HepG2 (cell line): ENCODE data around the gene FTSJ1. TPM values are rescaled to one million over a fixed set of nuclear protein-coding genes. Genes with fewer than 3 reads are reported as not detected.

ENCODE experiments used
- ATAC-seq: fragments of 200-7000 bp; cut with Tn5 transposase; 3 replicates; pipeline ENCODE4 v1.9.1; 2020; ENCODE audit warnings: mild to moderate bottlenecking, moderate library complexity
- BruUV-seq: library from RNA; stranded (reverse); fragments of 400-500 nt; replicated peaks from 2 replicates; lab custom pipeline; 2021; lab: Mats Ljungman, UMichigan
- CTCF ChIA-PET: fragments of 300-600 bp; formaldehyde crosslinking; extraction: SDS; loops from one replicate; lab custom pipeline; 2021; ENCODE audit warnings: low total read pairs, inconsistent platforms, low intra/inter-chr PET ratio; lab: Yijun Ruan, JAX
- POLR2A ChIA-PET: fragments of 350-600 bp; sonication (Branson Sonifier 250); formaldehyde crosslinking; loops from one replicate; lab custom pipeline; 2020; ENCODE audit warnings: antibody characterized with exemption, inconsistent platforms; lab: Yijun Ruan, JAX
- DNase-seq: peaks from one replicate; pipeline ENCODE4 v3.0.0-alpha.2; 2015; ENCODE audit warnings: low spot score
- FAIRE-seq: peaks from 3 replicates; lab custom pipeline; 2011; peaks lifted over from hg19 to GRCh38; lab: Jason Lieb, UNC
- H2AFZ ChIP-seq: one replicate; pipeline ENCODE4 v1.6.1; 2011; ENCODE audit warnings: low read length, inconsistent platforms
- H3K27ac ChIP-seq: fragments of 300-600 bp; 3 replicates; pipeline ENCODE4 v1.8.0; 2011; ENCODE audit warnings: mixed run types, mild to moderate bottlenecking, mixed read lengths, low read length, inconsistent platforms; ENCODE audit not compliant: insufficient read depth; ENCODE audit errors: extremely low read length
- H3K27me3 ChIP-seq, 2 experiments: fragments of 200-600 bp in 1 of 2; 2 replicates in 1 of 2; 3 replicates in 1 of 2; pipeline versions ENCODE4 v1.6.0 to v1.8.0; 2011; ENCODE audit warnings: low read length in 2 of 2, mild to moderate bottlenecking in 2 of 2, moderate library complexity in 2 of 2, inconsistent platforms in 1 of 2; ENCODE audit not compliant: insufficient read depth in 2 of 2, control insufficient read depth in 1 of 2
- H3K36me3 ChIP-seq, 2 experiments: fragments of 200-600 bp in 1 of 2; replicated peaks in 1 of 2; 2 replicates in 1 of 2; 3 replicates in 1 of 2; pipeline versions ENCODE4 v1.5.1 to v1.8.0; 2011; ENCODE audit warnings: low read length in 2 of 2, inconsistent platforms in 1 of 2; ENCODE audit not compliant: insufficient read depth in 2 of 2, control insufficient read depth in 1 of 2
- H3K4me1 ChIP-seq: 2 replicates; pipeline ENCODE4 v1.5.1; 2012; ENCODE audit warnings: low read length, inconsistent platforms; ENCODE audit not compliant: insufficient read depth
- H3K4me2 ChIP-seq: 2 replicates; pipeline ENCODE4 v1.6.0; 2011; ENCODE audit warnings: low read depth, low read length, inconsistent platforms
- H3K4me3 ChIP-seq, 3 experiments: fragments of 200-600 bp in 1 of 3; sonication (generic), shearing (Covaris generic) in 1 of 3; replicated peaks in 1 of 3; 2 replicates each; pipeline ENCODE4 v1.5.1; 2011 to 2016; ENCODE audit warnings: low read length in 3 of 3, inconsistent platforms in 2 of 3, low read depth in 2 of 3, mild to moderate bottlenecking in 2 of 3, control low read depth in 1 of 3, mixed read lengths in 1 of 3; ENCODE audit not compliant: insufficient read depth in 1 of 3
- H3K79me2 ChIP-seq: one replicate; pipeline ENCODE4 v1.6.1; 2011; ENCODE audit warnings: low read length, inconsistent platforms; ENCODE audit not compliant: insufficient read depth
- H3K9ac ChIP-seq: 2 replicates; pipeline ENCODE4 v1.6.0; 2011; ENCODE audit warnings: mild to moderate bottlenecking, low read depth, low read length, inconsistent platforms; ENCODE audit not compliant: insufficient read depth
- H3K9me3 ChIP-seq: 2 replicates; pipeline ENCODE4 v1.5.1; 2012; ENCODE audit warnings: mild to moderate bottlenecking, low read length
- H4K20me1 ChIP-seq: 2 replicates; pipeline ENCODE4 v1.6.0; 2011; ENCODE audit warnings: inconsistent platforms, mild to moderate bottlenecking, low read length, moderate library complexity; ENCODE audit not compliant: insufficient read depth
- DNMT1 ChIP-seq: sonication (generic); formaldehyde crosslinking; IDR thresholded peaks from 2 replicates; pipeline ENCODE4 v1.5.1; 2020; ENCODE audit warnings: mild to moderate bottlenecking, missing genetic modification reagents
- MED13 ChIP-seq: sonication (generic); formaldehyde crosslinking; IDR thresholded peaks from 2 replicates; pipeline ENCODE4 v1.5.0; 2020; ENCODE audit warnings: missing genetic modification reagents
- RERE ChIP-seq: IDR thresholded peaks from 2 replicates; pipeline ENCODE4 v1.6.1; 2016; ENCODE audit warnings: low read depth, missing genetic modification reagents, missing compliant biosample characterization
- TAF15 ChIP-seq: fragments of 200-400 bp; formaldehyde crosslinking; IDR thresholded peaks from one replicate; pipeline ENCODE4 v1.6.1; 2018; ENCODE audit warnings: mild to moderate bottlenecking, low read depth, low read length; ENCODE audit not compliant: poor library complexity, severe bottlenecking
- WGBS: methylation state at CpG from one replicate; pipeline ENCODE4 v1.1.6; 2017; ENCODE audit warnings: low lambda C conversion rate; 5-methylcytosine and 5-hydroxymethylcytosine counted together
- in situ Hi-C: cut with HindIII; loops from 2 replicates; pipeline ENCODE4 v1.10.0; 2017; ENCODE audit warnings: low pct_unique_long_range_greater_than_20kb; ENCODE audit not compliant: extremely low pct_ligation_motif_present
- intact Hi-C: fragments of 100-400 bp; cut with micrococcal nuclease; formaldehyde crosslinking; loops from one replicate; pipeline ENCODE4 v1.10.0; 2022; ENCODE audit not compliant: unreplicated experiment
- polyA plus RNA-seq, 8 experiments: library from polyadenylated mRNA; depleted of rRNA in 3 of 8; stranded (reverse) in 7 of 8; unstranded in 1 of 8; fragments of >200 nt; fragmentation: Illumina TruSeq in 4 of 8; extraction: Trizol in 4 of 8; gene quantifications; 2 replicates each; pipeline versions ENCODE4 v1.2.1 to v1.2.3, GENCODE V29; 2011 to 2016; ENCODE audit warnings: low read depth in 4 of 8, missing spikeins in 1 of 8, mixed read lengths in 1 of 8; ENCODE audit not compliant: insufficient read depth in 1 of 8
- total RNA-seq, 5 experiments: library from RNA; depleted of rRNA; stranded (reverse); fragments of >200 nt; fragmentation: Illumina TruSeq; extraction: Trizol; gene quantifications; 2 replicates each; pipeline ENCODE4 v1.2.3, GENCODE V29; 2016; ENCODE audit warnings: low read depth in 1 of 5

FTSJ1 gene
- total and polyA plus RNA-seq, 2 of the 13 experiments (the other 11 are each of a cell fraction or from before 2014, with no cell fraction given), result 30.3 to 37.9 TPM

GRCh38 chrX:48497871-48498270 lies 21.9 kb downstream of the FTSJ1 start:
- POLR2A ChIA-PET, result no interaction called here

More at GRCh38 chrX:48497871-48498270, 21.9 kb downstream of the FTSJ1 start:
- Histone ChIP-seq H3K4me3 (no peak overlapping the region), H3K27ac (no peak overlapping the region), H3K36me3 (no peaks in the 10 kb centered on the region), H3K4me2 (no peak overlapping the region), H3K79me2 (no peaks in the 10 kb centered on the region), H3K4me1 (peaks cover 26% of the 10 kb centered on the region), H2AFZ (no peak overlapping the region), H3K27me3 (no peaks in the 10 kb centered on the region; a peak in 1 of 5 replicates), H4K20me1 (no peaks in the 10 kb centered on the region), H3K9me3 (no peaks in the 10 kb centered on the region), H3K9ac (no peak overlapping the region)
- ATAC-seq, result no peak
- no peak for DNase-seq
- intact Hi-C loops (loop anchor here (10.0 kb wide), 1 partner anchor 413 kb away; no protein-coding TSS in a partner anchor), in situ Hi-C loops (no loop called here)
- WGBS, result 31% methylated on average over 2 of the region's 5 CpGs
- BruUV-seq, result no TSS peak
- no peak for FAIRE-seq
- CTCF ChIA-PET, result no interaction called here
- TF ChIP-seq DNMT1 (CRISPR knock-in tag) (no peak), RERE (no peak), TAF15 (no peak), MED13 (CRISPR knock-in tag) (no peak)
